ENCODE results near the gene FADS6. TPM values are rescaled to one million over a fixed set of nuclear protein-coding genes. Genes with fewer than 3 reads are reported as not detected.
A peak's percentile ranks its signal among the peaks of the same experiment; 100 is the strongest.

Gene FADS6
- total and polyA plus RNA-seq, 2 of the 13 experiments (the other 11 are each of a cell fraction or from before 2014, with no cell fraction given), result 0.11 TPM

DNA sequence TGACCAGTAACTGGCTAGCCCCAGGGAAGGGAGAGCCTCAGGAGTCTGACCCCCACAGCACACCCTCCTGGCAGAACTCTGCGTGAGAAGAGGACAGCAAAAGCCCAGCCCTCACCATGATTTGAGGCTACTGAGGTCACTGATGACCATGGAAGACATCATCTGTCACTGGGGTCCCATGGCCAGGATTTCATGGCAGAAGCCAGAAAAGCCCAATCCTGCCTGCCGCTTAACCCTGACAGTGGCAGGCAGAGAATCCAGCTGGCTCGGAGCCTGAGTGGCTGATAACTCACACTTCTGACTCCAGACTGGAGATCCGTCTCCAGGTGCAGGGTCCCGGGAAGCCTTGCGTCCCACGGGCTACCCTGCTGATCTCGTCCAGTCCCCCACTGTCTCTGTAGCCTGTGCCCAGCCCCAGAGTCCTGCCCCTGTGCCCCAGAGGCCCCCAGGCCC lies 51.3 kb downstream of the FADS6 start (continued):
- TF ChIP-seq ZSCAN12 (CRISPR knock-in tag; IDR thresholded peaks at IDR 0.05) (no peak), RFX5 (IDR thresholded peaks at IDR 0.05; ENCODE audit: low read depth, low read length) (peak; percentile 85), HDAC2 (CRISPR knock-in tag; IDR thresholded peaks at IDR 0.05) (no peak), ZNF749 (CRISPR knock-in tag; IDR thresholded peaks at IDR 0.05; ENCODE audit: borderline replicate concordance) (no peak), AHR (CRISPR knock-in tag; IDR thresholded peaks at IDR 0.05) (0 out of 2 replicates have a peak, but pooled peaks have one; percentile 26), CREB1 (IDR thresholded peaks at IDR 0.05) (0 out of 2 replicates have a peak, but pooled peaks have one; percentile 3), CREB1 (CRISPR knock-in tag; IDR thresholded peaks at IDR 0.05) (no peak), ZFP41 (CRISPR knock-in tag; IDR thresholded peaks at IDR 0.05; ENCODE audit: borderline replicate concordance) (0 out of 2 replicates have a peak, but pooled peaks have one; percentile 58)

DNA sequence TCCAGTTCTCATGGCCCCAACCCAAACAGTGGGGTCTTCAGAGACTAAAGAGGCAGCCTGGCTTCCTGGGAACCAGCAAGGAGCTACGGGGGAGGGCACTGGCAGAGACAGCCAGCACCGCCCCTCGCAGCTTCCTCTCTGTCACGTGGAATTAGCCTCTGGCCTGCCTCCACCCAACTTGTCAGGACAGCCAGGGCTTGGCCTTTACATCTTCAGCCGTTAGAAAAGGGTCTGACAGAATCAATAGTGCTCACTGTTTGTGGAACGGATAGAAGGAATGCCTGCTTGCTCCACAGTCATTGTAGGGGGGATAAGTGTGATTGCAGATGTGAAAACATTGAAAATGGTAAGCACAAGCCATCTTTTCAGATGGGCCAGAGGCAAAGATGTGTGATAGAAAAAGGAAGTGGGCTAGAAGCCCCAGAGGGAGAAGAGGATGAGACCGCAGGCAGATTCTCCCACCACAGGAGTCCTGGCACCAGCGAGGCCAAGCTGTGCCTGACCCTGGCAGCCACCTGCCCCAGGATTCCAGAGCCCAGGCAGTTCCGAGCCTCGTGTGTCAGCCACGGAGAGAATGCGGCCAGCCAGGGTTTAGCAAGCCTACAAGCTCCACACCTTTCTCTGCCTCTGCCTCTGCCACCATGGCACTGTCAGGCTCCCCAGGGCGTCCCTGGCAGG lies 52.3 kb downstream of the FADS6 start:
- Histone ChIP-seq H2AFZ (ENCODE audit: low read length) (no peak overlapping the region), H3K4me1 (ENCODE audit: insufficient read depth, low read length) (peaks cover 16% of the 10 kb centered on the region), H3K27ac (ENCODE audit: extremely low read length, insufficient read depth, low read length) (no peak overlapping the region), H3K9ac (ENCODE audit: insufficient read depth, low read depth, low read length) (no peak overlapping the region), H4K20me1 (ENCODE audit: insufficient read depth, low read length) (no peaks in the 10 kb centered on the region), H3K9me3 (ENCODE audit: low read length) (no peaks in the 10 kb centered on the region), H3K4me2 (ENCODE audit: low read depth, low read length) (no peak overlapping the region), H3K79me2 (ENCODE audit: insufficient read depth, low read length) (no peaks in the 10 kb centered on the region), H3K4me3 (replicated peaks in 1 of 3; ENCODE audit: insufficient read depth in 1 of 3, low read depth in 2 of 3, low read length in 3 of 3) (no peak overlapping the region), H3K36me3 (replicated peaks in 1 of 2; ENCODE audit: control insufficient read depth in 1 of 2, insufficient read depth in 2 of 2, low read length in 2 of 2) (peaks cover 3% of the 10 kb centered on the region in 2 experiments; a peak in 1 of 5 replicates), H3K27me3 (ENCODE audit: control insufficient read depth in 1 of 2, insufficient read depth in 2 of 2, low read length in 2 of 2) (peaks cover 0 to 3% of the 10 kb centered on the region in 2 experiments; a peak in 1 of 5 replicates)
- DNase-seq (ENCODE audit: low spot score) (peak; percentile 28), ATAC-seq (no peak), FAIRE-seq (no peak)
- POLR2A ChIA-PET, result interaction anchor here (1.6 kb wide), 1 partner anchor 32 kb away, joined by 6 read pairs; the partner anchor contains the start of gene FDXR
- in situ Hi-C loops (cut with HindIII; ENCODE audit: extremely low pct_ligation_motif_present, low pct_unique_long_range_greater_than_20kb), result no loop called here
- intact Hi-C loops (cut with micrococcal nuclease; ENCODE audit: unreplicated experiment), result no loop called here
- WGBS (ENCODE audit: low lambda C conversion rate), result 45% methylated on average over 11 of the region's 13 CpGs
- no TSS peak for BruUV-seq (replicated peaks)
- TF ChIP-seq ZNF687 (CRISPR knock-in tag; IDR thresholded peaks at IDR 0.05) (peak; percentile 31; the same call in 1 of the 2 replicates), ARNTL (CRISPR knock-in tag; IDR thresholded peaks at IDR 0.05) (peak; percentile 45; the same call in 1 of the 2 replicates), DPF2 (CRISPR knock-in tag; IDR thresholded peaks at IDR 0.05; ENCODE audit: borderline replicate concordance, low read depth) (no peak), PHF20 (CRISPR knock-in tag; IDR thresholded peaks at IDR 0.05) (0 out of 2 replicates have a peak, but pooled peaks have one; percentile 4)
- CTCF ChIA-PET (ENCODE audit: low intra/inter-chr PET ratio, low total read pairs), result no interaction called here
